GM23338 (cell line): ENCODE measurements around the gene CCNY. TPM values are rescaled to one million over a fixed set of nuclear protein-coding genes. Genes with fewer than 3 reads are reported as not detected.

Source experiments
- ATAC-seq: fragments of 200-7000 bp; cut with Tn5 transposase; 3 replicates; pipeline ENCODE4 v1.9.1; 2020
- DNase-seq: peaks from one replicate; pipeline ENCODE4 v3.0.0-alpha.2; 2015; ENCODE audit warnings: low spot score
- H2AFZ ChIP-seq: fragments of 200-600 bp; sonication (generic); 2 replicates; pipeline ENCODE4 v1.8.0; 2016; ENCODE audit warnings: antibody characterized with exemption, mild to moderate bottlenecking, moderate library complexity
- H3F3A ChIP-seq: fragments of 200-600 bp; sonication (generic); replicated peaks from 2 replicates; pipeline ENCODE4 v1.8.0; 2017; ENCODE audit warnings: antibody characterized with exemption, mixed run types, low read depth
- H3K27ac ChIP-seq: fragments of 200-600 bp; sonication (generic); 2 replicates; pipeline ENCODE4 v1.6.1; 2016; ENCODE audit warnings: low read depth
- H3K27me3 ChIP-seq: fragments of 200-600 bp; sonication (generic); 2 replicates; pipeline ENCODE4 v1.8.0; 2016; ENCODE audit warnings: mild to moderate bottlenecking, mixed run types, moderate library complexity; ENCODE audit not compliant: insufficient read depth
- H3K36me3 ChIP-seq: fragments of 200-600 bp; sonication (generic); 2 replicates; pipeline ENCODE4 v1.8.0; 2016; ENCODE audit warnings: mild to moderate bottlenecking; ENCODE audit not compliant: insufficient read depth
- H3K4me1 ChIP-seq: fragments of 200-600 bp; sonication (generic); 2 replicates; pipeline ENCODE4 v1.8.0; 2016; ENCODE audit warnings: mild to moderate bottlenecking, moderate library complexity; ENCODE audit not compliant: insufficient read depth
- H3K4me2 ChIP-seq: fragments of 200-600 bp; sonication (generic); 2 replicates; pipeline ENCODE4 v1.7.1; 2017; ENCODE audit warnings: mixed run types
- H3K4me3 ChIP-seq: fragments of 200-600 bp; sonication (generic); 2 replicates; pipeline ENCODE4 v1.6.1; 2016; ENCODE audit warnings: mixed run types
- H3K79me2 ChIP-seq: fragments of 200-600 bp; sonication (generic); replicated peaks from 2 replicates; pipeline ENCODE4 v1.8.0; 2017; ENCODE audit warnings: mild to moderate bottlenecking; ENCODE audit not compliant: insufficient read depth
- H3K9me2 ChIP-seq: fragments of 200-600 bp; sonication (generic); 2 replicates; pipeline ENCODE4 v1.8.0; 2017; ENCODE audit not compliant: insufficient read depth
- H4K20me1 ChIP-seq: fragments of 200-600 bp; sonication (generic); replicated peaks from 2 replicates; pipeline ENCODE4 v1.8.0; 2017; ENCODE audit warnings: mild to moderate bottlenecking; ENCODE audit not compliant: insufficient read depth
- H3K27ac Mint-ChIP-seq: 2 replicates; pipeline ENCODE4 v1.8.0; 2020; ENCODE audit warnings: inconsistent platforms, mild to moderate bottlenecking, moderate library complexity, mixed read lengths
- H3K27me3 Mint-ChIP-seq: 3 replicates; pipeline ENCODE4 v1.8.0; 2022; ENCODE audit warnings: low read depth, mild to moderate bottlenecking, moderate library complexity, mixed read lengths, inconsistent platforms; ENCODE audit not compliant: insufficient read depth, poor library complexity
- H3K36me3 Mint-ChIP-seq: 3 replicates; pipeline ENCODE4 v1.8.0; 2021; ENCODE audit warnings: low read depth, mild to moderate bottlenecking, inconsistent platforms, moderate library complexity, mixed read lengths
- H3K4me1 Mint-ChIP-seq: 3 replicates; pipeline ENCODE4 v1.8.0; 2020; ENCODE audit warnings: mild to moderate bottlenecking, inconsistent platforms, mixed read lengths
- H3K4me3 Mint-ChIP-seq: 3 replicates; pipeline ENCODE4 v1.8.0; 2021; ENCODE audit warnings: moderate library complexity, mild to moderate bottlenecking, inconsistent platforms, mixed read lengths
- H3K9me3 Mint-ChIP-seq: 3 replicates; pipeline ENCODE4 v1.8.0; 2020; ENCODE audit warnings: moderate library complexity, mild to moderate bottlenecking, inconsistent platforms, mixed read lengths
- CREB1 ChIP-seq: fragments of 250-450 bp; sonication (Bioruptor Pico); IDR thresholded peaks from 2 replicates; pipeline ENCODE4 v1.5.0; 2020; ENCODE audit warnings: low read depth, mild to moderate bottlenecking, moderate library complexity
- ETS1 ChIP-seq: IDR thresholded peaks from 2 replicates; pipeline ENCODE4 v1.6.1; 2016; ENCODE audit warnings: antibody characterized with exemption
- EZH2 ChIP-seq: fragments of 200-600 bp; sonication (generic); IDR thresholded peaks from one replicate; pipeline ENCODE4 v1.8.0; 2017; ENCODE audit warnings: antibody characterized with exemption, mild to moderate bottlenecking, low read depth; ENCODE audit not compliant: unreplicated experiment
- EZH2phosphoT487 ChIP-seq: fragments of 200-600 bp; sonication (generic); IDR thresholded peaks from one replicate; pipeline ENCODE4 v1.8.1; 2018; ENCODE audit warnings: antibody characterized with exemption; ENCODE audit not compliant: unreplicated experiment
- JUNB ChIP-seq: IDR thresholded peaks from one replicate; pipeline ENCODE4 v1.6.1; 2016; ENCODE audit warnings: antibody characterized with exemption; ENCODE audit not compliant: unreplicated experiment
- NANOG ChIP-seq: IDR thresholded peaks from 2 replicates; pipeline ENCODE4 v1.6.1; 2016; ENCODE audit warnings: antibody characterized with exemption, borderline replicate concordance
- POLR2AphosphoS5 ChIP-seq: IDR thresholded peaks from 2 replicates; pipeline ENCODE4 v1.6.1; 2016; ENCODE audit warnings: antibody characterized with exemption, low read depth
- STAT1 ChIP-seq: IDR thresholded peaks from one replicate; pipeline ENCODE4 v1.6.1; 2016; ENCODE audit warnings: antibody characterized with exemption; ENCODE audit not compliant: unreplicated experiment
- ZNF114 ChIP-seq: fragments of 250-450 bp; sonication (Bioruptor Pico); IDR thresholded peaks from 2 replicates; pipeline ENCODE4 v1.5.0; 2020; ENCODE audit warnings: mild to moderate bottlenecking, moderate library complexity
- ZNF331 ChIP-seq: fragments of 250-450 bp; sonication (Bioruptor Pico); IDR thresholded peaks from 2 replicates; pipeline ENCODE4 v1.5.0; 2020; ENCODE audit warnings: low read depth, mild to moderate bottlenecking, moderate library complexity
- polyA plus RNA-seq: library from polyadenylated mRNA; unstranded; fragments of >200 nt; fragmentation: Nextera tagmentation; extraction: Ambion mirVana; gene quantifications from 2 replicates; pipeline ENCODE4 v1.2.1, GENCODE V29; 2016
- total RNA-seq: library from RNA; depleted of rRNA; stranded (reverse); fragments of >200 nt; shearing (Covaris generic); gene quantifications from 2 replicates; pipeline ENCODE4 v1.2.3, GENCODE V29; 2014
- TF ChIP-seq, protein P1 (sequence below), 2 experiments: fragments of 200-600 bp in 1 of 2; sonication (generic) in 1 of 2; conservative IDR thresholded peaks; 2 replicates each; pipeline versions ENCODE4 v1.5.1 to v1.6.1; 2016 to 2017; ENCODE audit warnings: antibody characterized with exemption in 2 of 2, low read depth in 2 of 2, mild to moderate bottlenecking in 2 of 2, moderate library complexity in 1 of 2
- TF ChIP-seq, protein P2 (sequence below): IDR thresholded peaks from one replicate; pipeline ENCODE4 v1.6.1; 2018; ENCODE audit warnings: antibody characterized with exemption; ENCODE audit not compliant: unreplicated experiment
- TF ChIP-seq, protein P3 (sequence below): fragments of 250-450 bp; sonication (Bioruptor Pico); IDR thresholded peaks from 2 replicates; pipeline ENCODE4 v1.5.0; 2020; ENCODE audit warnings: mild to moderate bottlenecking, moderate library complexity

Gene CCNY
- total and polyA plus RNA-seq, 2 experiments from 2014 or later, result 14.2 to 29.0 TPM

GRCh38 chr10:35613107-35613440 lies 276.8 kb downstream of the CCNY start:
- no peak for ATAC-seq
- Histone ChIP-seq H3K4me3 (no peak overlapping the region), H3K36me3 (no peaks in the 10 kb centered on the region), H3K4me2 (no peak overlapping the region), H4K20me1 (no peaks in the 10 kb centered on the region), H2AFZ (peak overlapping the region; percentile 38; the same call in 1 of the 2 replicates), H3K4me1 (no peaks in the 10 kb centered on the region), H3K9me2 (no peaks in the 10 kb centered on the region), H3F3A (no peaks in the 10 kb centered on the region), H3K27ac (no peak overlapping the region), H3K27me3 (peaks cover 13% of the 10 kb centered on the region), H3K79me2 (no peaks in the 10 kb centered on the region)
- Mint-ChIP-seq H3K9me3 (peaks cover 23% of the 10 kb centered on the region), H3K36me3 (peaks cover 17% of the 10 kb centered on the region), H3K27ac (no peak overlapping the region), H3K27me3 (peaks cover 3% of the 10 kb centered on the region), H3K4me3 (no peak overlapping the region), H3K4me1 (no peaks in the 10 kb centered on the region)
- no peak for DNase-seq
- TF ChIP-seq STAT1 (no peak), POLR2AphosphoS5 (no peak), EZH2 (no peak), ZNF114 (no peak), CREB1 (CRISPR knock-in tag) (no peak), JUNB (no peak), EZH2phosphoT487 (no peak), ETS1 (no peak), ZNF331 (no peak), NANOG (no peak)
- TF ChIP-seq, protein P1, sequence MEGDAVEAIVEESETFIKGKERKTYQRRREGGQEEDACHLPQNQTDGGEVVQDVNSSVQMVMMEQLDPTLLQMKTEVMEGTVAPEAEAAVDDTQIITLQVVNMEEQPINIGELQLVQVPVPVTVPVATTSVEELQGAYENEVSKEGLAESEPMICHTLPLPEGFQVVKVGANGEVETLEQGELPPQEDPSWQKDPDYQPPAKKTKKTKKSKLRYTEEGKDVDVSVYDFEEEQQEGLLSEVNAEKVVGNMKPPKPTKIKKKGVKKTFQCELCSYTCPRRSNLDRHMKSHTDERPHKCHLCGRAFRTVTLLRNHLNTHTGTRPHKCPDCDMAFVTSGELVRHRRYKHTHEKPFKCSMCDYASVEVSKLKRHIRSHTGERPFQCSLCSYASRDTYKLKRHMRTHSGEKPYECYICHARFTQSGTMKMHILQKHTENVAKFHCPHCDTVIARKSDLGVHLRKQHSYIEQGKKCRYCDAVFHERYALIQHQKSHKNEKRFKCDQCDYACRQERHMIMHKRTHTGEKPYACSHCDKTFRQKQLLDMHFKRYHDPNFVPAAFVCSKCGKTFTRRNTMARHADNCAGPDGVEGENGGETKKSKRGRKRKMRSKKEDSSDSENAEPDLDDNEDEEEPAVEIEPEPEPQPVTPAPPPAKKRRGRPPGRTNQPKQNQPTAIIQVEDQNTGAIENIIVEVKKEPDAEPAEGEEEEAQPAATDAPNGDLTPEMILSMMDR (conservative IDR thresholded peaks at IDR 0.05; ENCODE audit: low read depth in 2 of 2), result no peak
- TF ChIP-seq, protein P2, sequence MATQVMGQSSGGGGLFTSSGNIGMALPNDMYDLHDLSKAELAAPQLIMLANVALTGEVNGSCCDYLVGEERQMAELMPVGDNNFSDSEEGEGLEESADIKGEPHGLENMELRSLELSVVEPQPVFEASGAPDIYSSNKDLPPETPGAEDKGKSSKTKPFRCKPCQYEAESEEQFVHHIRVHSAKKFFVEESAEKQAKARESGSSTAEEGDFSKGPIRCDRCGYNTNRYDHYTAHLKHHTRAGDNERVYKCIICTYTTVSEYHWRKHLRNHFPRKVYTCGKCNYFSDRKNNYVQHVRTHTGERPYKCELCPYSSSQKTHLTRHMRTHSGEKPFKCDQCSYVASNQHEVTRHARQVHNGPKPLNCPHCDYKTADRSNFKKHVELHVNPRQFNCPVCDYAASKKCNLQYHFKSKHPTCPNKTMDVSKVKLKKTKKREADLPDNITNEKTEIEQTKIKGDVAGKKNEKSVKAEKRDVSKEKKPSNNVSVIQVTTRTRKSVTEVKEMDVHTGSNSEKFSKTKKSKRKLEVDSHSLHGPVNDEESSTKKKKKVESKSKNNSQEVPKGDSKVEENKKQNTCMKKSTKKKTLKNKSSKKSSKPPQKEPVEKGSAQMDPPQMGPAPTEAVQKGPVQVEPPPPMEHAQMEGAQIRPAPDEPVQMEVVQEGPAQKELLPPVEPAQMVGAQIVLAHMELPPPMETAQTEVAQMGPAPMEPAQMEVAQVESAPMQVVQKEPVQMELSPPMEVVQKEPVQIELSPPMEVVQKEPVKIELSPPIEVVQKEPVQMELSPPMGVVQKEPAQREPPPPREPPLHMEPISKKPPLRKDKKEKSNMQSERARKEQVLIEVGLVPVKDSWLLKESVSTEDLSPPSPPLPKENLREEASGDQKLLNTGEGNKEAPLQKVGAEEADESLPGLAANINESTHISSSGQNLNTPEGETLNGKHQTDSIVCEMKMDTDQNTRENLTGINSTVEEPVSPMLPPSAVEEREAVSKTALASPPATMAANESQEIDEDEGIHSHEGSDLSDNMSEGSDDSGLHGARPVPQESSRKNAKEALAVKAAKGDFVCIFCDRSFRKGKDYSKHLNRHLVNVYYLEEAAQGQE, result no peak
- TF ChIP-seq, protein P3, sequence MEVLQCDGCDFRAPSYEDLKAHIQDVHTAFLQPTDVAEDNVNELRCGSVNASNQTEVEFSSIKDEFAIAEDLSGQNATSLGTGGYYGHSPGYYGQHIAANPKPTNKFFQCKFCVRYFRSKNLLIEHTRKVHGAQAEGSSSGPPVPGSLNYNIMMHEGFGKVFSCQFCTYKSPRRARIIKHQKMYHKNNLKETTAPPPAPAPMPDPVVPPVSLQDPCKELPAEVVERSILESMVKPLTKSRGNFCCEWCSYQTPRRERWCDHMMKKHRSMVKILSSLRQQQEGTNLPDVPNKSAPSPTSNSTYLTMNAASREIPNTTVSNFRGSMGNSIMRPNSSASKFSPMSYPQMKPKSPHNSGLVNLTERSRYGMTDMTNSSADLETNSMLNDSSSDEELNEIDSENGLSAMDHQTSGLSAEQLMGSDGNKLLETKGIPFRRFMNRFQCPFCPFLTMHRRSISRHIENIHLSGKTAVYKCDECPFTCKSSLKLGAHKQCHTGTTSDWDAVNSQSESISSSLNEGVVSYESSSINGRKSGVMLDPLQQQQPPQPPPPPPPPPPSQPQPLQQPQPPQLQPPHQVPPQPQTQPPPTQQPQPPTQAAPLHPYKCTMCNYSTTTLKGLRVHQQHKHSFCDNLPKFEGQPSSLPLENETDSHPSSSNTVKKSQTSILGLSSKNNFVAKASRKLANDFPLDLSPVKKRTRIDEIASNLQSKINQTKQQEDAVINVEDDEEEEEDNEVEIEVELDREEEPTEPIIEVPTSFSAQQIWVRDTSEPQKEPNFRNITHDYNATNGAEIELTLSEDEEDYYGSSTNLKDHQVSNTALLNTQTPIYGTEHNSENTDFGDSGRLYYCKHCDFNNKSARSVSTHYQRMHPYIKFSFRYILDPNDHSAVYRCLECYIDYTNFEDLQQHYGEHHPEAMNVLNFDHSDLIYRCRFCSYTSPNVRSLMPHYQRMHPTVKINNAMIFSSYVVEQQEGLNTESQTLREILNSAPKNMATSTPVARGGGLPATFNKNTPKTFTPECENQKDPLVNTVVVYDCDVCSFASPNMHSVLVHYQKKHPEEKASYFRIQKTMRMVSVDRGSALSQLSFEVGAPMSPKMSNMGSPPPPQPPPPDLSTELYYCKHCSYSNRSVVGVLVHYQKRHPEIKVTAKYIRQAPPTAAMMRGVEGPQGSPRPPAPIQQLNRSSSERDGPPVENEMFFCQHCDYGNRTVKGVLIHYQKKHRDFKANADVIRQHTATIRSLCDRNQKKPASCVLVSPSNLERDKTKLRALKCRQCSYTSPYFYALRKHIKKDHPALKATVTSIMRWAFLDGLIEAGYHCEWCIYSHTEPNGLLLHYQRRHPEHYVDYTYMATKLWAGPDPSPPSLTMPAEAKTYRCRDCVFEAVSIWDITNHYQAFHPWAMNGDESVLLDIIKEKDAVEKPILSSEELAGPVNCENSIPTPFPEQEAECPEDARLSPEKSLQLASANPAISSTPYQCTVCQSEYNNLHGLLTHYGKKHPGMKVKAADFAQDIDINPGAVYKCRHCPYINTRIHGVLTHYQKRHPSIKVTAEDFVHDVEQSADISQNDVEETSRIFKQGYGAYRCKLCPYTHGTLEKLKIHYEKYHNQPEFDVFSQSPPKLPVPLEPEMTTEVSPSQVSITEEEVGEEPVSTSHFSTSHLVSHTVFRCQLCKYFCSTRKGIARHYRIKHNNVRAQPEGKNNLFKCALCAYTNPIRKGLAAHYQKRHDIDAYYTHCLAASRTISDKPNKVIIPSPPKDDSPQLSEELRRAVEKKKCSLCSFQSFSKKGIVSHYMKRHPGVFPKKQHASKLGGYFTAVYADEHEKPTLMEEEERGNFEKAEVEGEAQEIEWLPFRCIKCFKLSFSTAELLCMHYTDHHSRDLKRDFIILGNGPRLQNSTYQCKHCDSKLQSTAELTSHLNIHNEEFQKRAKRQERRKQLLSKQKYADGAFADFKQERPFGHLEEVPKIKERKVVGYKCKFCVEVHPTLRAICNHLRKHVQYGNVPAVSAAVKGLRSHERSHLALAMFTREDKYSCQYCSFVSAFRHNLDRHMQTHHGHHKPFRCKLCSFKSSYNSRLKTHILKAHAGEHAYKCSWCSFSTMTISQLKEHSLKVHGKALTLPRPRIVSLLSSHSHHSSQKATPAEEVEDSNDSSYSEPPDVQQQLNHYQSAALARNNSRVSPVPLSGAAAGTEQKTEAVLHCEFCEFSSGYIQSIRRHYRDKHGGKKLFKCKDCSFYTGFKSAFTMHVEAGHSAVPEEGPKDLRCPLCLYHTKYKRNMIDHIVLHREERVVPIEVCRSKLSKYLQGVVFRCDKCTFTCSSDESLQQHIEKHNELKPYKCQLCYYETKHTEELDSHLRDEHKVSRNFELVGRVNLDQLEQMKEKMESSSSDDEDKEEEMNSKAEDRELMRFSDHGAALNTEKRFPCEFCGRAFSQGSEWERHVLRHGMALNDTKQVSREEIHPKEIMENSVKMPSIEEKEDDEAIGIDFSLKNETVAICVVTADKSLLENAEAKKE, result no peak
